IMR-90 (cell line): ENCODE data around the gene MPP4.

Experiments
- CTCF ChIP-seq: conservative IDR thresholded peaks from 2 replicates; pipeline ENCODE4 v1.5.1; 2012; ENCODE audit warnings: mild to moderate bottlenecking, low read depth, low read length, improper control_type of control experiment
- ELK1 ChIP-seq: fragments of 150-350 bp; IDR thresholded peaks from 2 replicates; pipeline ENCODE4 v1.6.1; 2016; ENCODE audit warnings: low read depth, mild to moderate bottlenecking, low read length, moderate library complexity, borderline replicate concordance
- FOS ChIP-seq: fragments of 150-350 bp; IDR thresholded peaks from 2 replicates; pipeline ENCODE4 v1.6.1; 2016; ENCODE audit warnings: low read depth, low read length
- MXI1 ChIP-seq: IDR thresholded peaks from 2 replicates; pipeline ENCODE4 v1.6.1; 2012; ENCODE audit warnings: low read depth, mild to moderate bottlenecking, low read length, moderate library complexity, borderline replicate concordance
- POLR2A ChIP-seq: IDR thresholded peaks from 2 replicates; pipeline ENCODE4 v1.6.1; 2012; ENCODE audit warnings: mild to moderate bottlenecking, low read depth, low read length
- RAD21 ChIP-seq: IDR thresholded peaks from 2 replicates; pipeline ENCODE4 v1.6.1; 2012; ENCODE audit warnings: low read length, improper control_type of control experiment
- RCOR1 ChIP-seq: IDR thresholded peaks from 2 replicates; pipeline ENCODE4 v1.6.1; 2012; ENCODE audit warnings: mild to moderate bottlenecking, low read length, improper control_type of control experiment; ENCODE audit not compliant: insufficient replicate concordance
- RFX5 ChIP-seq: IDR thresholded peaks from 2 replicates; pipeline ENCODE4 v1.8.0; 2012; ENCODE audit warnings: low read depth, mild to moderate bottlenecking, low read length, moderate library complexity
- SMC3 ChIP-seq: fragments of 150-350 bp; IDR thresholded peaks from 2 replicates; pipeline ENCODE4 v1.6.1; 2016; ENCODE audit warnings: low read depth, mild to moderate bottlenecking, antibody characterized with exemption, low read length, moderate library complexity

- TF ChIP-seq CTCF = no peak
- TF ChIP-seq FOS = no peak
- no peak for TF ChIP-seq SMC3
- no peak for TF ChIP-seq ELK1
- no peak for TF ChIP-seq RCOR1
- TF ChIP-seq POLR2A = no peak
- no peak for TF ChIP-seq MXI1
- no peak for TF ChIP-seq RAD21
- TF ChIP-seq RFX5 = no peak
Observed at GRCh38 chr2:201649442-201649841, 49.0 kb downstream of the MPP4 start.
